HEK293T (cell line): ENCODE measurements around the gene BTNL3.

Source experiments
- CTCF ChIA-PET: fragments of 350-600 bp; formaldehyde crosslinking; extraction: SDS; loops from one replicate; lab custom pipeline; 2021; ENCODE audit warnings: antibody characterized with exemption, inconsistent platforms; lab: Yijun Ruan, JAX
- POLR2A ChIA-PET: fragments of 350-600 bp; formaldehyde crosslinking; extraction: SDS; loops from one replicate; lab custom pipeline; 2020; ENCODE audit warnings: antibody characterized with exemption, inconsistent platforms; lab: Yijun Ruan, JAX
- DNase-seq: peaks from one replicate; pipeline ENCODE4 v3.0.0; 2012; ENCODE audit warnings: mixed read lengths; ENCODE audit errors: extremely low spot score
- ARNT ChIP-seq: fragments of 450-650 bp; IDR thresholded peaks from 2 replicates; pipeline ENCODE4 v1.6.1; 2017; ENCODE audit warnings: mild to moderate bottlenecking
- BHLHE40 ChIP-seq: fragments of 450-650 bp; IDR thresholded peaks from 2 replicates; pipeline ENCODE4 v1.6.1; 2016; ENCODE audit warnings: mild to moderate bottlenecking, moderate library complexity, borderline replicate concordance
- CTBP1 ChIP-seq: fragments of 450-650 bp; IDR thresholded peaks from 2 replicates; pipeline ENCODE4 v1.6.1; 2016; ENCODE audit warnings: borderline replicate concordance
- ELF4 ChIP-seq: fragments of 450-650 bp; IDR thresholded peaks from 2 replicates; pipeline ENCODE4 v1.6.1; 2017; ENCODE audit warnings: antibody characterized with exemption
- FOXA1 ChIP-seq: fragments of 450-650 bp; IDR thresholded peaks from 2 replicates; pipeline ENCODE4 v1.6.1; 2016; ENCODE audit warnings: mild to moderate bottlenecking
- FOXK2 ChIP-seq: fragments of 450-650 bp; IDR thresholded peaks from 2 replicates; pipeline ENCODE4 v1.6.1; 2016; ENCODE audit warnings: mild to moderate bottlenecking
- FOXM1 ChIP-seq: fragments of 450-650 bp; IDR thresholded peaks from 2 replicates; pipeline ENCODE4 v1.6.1; 2017; ENCODE audit warnings: mild to moderate bottlenecking, borderline replicate concordance
- HDGF ChIP-seq: fragments of 450-650 bp; IDR thresholded peaks from 2 replicates; pipeline ENCODE4 v1.6.1; 2017; ENCODE audit warnings: antibody characterized with exemption, borderline replicate concordance
- L3MBTL2 ChIP-seq: fragments of 450-650 bp; conservative IDR thresholded peaks from 2 replicates; pipeline ENCODE4 v1.6.1; 2016; ENCODE audit warnings: mild to moderate bottlenecking
- LEF1 ChIP-seq: fragments of 450-650 bp; IDR thresholded peaks from 2 replicates; pipeline ENCODE4 v1.6.1; 2017; ENCODE audit warnings: mild to moderate bottlenecking, borderline replicate concordance
- NFRKB ChIP-seq: fragments of 450-650 bp; IDR thresholded peaks from 2 replicates; pipeline ENCODE4 v1.6.1; 2016; ENCODE audit warnings: mild to moderate bottlenecking, moderate library complexity
- SP1 ChIP-seq: fragments of 450-650 bp; IDR thresholded peaks from 2 replicates; pipeline ENCODE4 v1.6.1; 2017
- SUZ12 ChIP-seq: fragments of 450-650 bp; IDR thresholded peaks from 2 replicates; pipeline ENCODE4 v1.6.1; 2016; ENCODE audit warnings: mild to moderate bottlenecking
- TARDBP ChIP-seq: fragments of 450-650 bp; IDR thresholded peaks from 2 replicates; pipeline ENCODE4 v1.6.1; 2016
- ZNF384 ChIP-seq: fragments of 450-650 bp; IDR thresholded peaks from 2 replicates; pipeline ENCODE4 v1.6.1; 2016
- TF ChIP-seq, protein P1 (sequence below): fragments of 450-650 bp; IDR thresholded peaks from 2 replicates; pipeline ENCODE4 v1.6.1; 2016

BTNL3 gene

GRCh38 chr5:181020688-181021087 lies 32.0 kb downstream of the BTNL3 start:
- TF ChIP-seq L3MBTL2 = no peak
- TF ChIP-seq FOXM1 = no peak
- TF ChIP-seq ARNT = no peak
- no peak for TF ChIP-seq CTBP1
- TF ChIP-seq, protein P1, sequence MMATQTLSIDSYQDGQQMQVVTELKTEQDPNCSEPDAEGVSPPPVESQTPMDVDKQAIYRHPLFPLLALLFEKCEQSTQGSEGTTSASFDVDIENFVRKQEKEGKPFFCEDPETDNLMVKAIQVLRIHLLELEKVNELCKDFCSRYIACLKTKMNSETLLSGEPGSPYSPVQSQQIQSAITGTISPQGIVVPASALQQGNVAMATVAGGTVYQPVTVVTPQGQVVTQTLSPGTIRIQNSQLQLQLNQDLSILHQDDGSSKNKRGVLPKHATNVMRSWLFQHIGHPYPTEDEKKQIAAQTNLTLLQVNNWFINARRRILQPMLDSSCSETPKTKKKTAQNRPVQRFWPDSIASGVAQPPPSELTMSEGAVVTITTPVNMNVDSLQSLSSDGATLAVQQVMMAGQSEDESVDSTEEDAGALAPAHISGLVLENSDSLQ = no peak
- no peak for TF ChIP-seq FOXA1
- no peak for TF ChIP-seq SP1
- TF ChIP-seq LEF1 = no peak
- no peak for TF ChIP-seq ZNF384
- no peak for TF ChIP-seq HDGF
- TF ChIP-seq NFRKB = no peak
- TF ChIP-seq TARDBP = no peak
- no peak for TF ChIP-seq ELF4
- no peak for TF ChIP-seq BHLHE40
- TF ChIP-seq FOXK2 = no peak
- TF ChIP-seq SUZ12 = no peak
- POLR2A ChIA-PET = no interaction called here
- CTCF ChIA-PET = no interaction called here
- no peak for DNase-seq

GRCh38 chr5:181024245-181025064 lies 35.8 kb downstream of the BTNL3 start:
- no peak for DNase-seq
- TF ChIP-seq BHLHE40 (no peak), FOXM1 (no peak), ZNF384 (no peak), L3MBTL2 (no peak), ELF4 (no peak), ARNT (no peak), HDGF (no peak), FOXA1 (no peak), SUZ12 (no peak), LEF1 (no peak), NFRKB (no peak), TARDBP (no peak)
- TF ChIP-seq, protein P1 = no peak
- POLR2A ChIA-PET = no interaction called here
- CTCF ChIA-PET = interaction anchor here (0.8 kb wide), 1 partner anchor 156 kb away, joined by 3 read pairs; no protein-coding TSS in a partner anchor

DNA sequence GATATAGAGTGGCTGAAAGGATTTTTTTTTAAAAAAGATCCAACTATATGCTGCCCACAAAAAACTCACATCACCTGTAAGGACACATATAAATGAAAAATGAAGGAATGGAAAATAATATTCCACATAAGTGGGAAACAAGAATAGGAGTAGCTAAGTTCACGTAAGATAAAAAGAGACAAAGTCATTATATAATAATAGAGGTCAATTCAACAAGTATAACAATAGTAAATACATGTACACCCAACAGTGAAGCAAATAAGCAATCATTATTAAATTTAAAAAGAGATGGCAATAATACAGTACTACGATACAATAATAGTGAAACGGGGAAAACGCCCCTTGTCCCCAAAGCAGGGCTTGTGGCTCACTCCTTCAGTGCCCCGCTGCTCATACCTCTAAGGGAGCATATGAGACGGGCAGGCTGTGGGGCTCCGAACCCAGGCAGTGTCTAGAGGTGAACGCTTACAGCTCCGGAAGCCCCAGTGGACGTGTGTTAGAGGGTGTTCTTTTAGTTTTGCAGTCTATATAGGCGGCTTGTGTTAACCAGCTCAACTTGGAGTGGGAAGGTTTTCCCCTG lies 38.9 kb downstream of the BTNL3 start:
- no peak for DNase-seq
- no peak for TF ChIP-seq ARNT
- TF ChIP-seq HDGF = no peak
- no peak for TF ChIP-seq BHLHE40
- no peak for TF ChIP-seq FOXK2
- no peak for TF ChIP-seq FOXM1
- no peak for TF ChIP-seq TARDBP
- POLR2A ChIA-PET = no interaction called here
- CTCF ChIA-PET = no interaction called here

- ChIA-PET CTCF (no interaction called here), POLR2A (no interaction called here)
- no peak for DNase-seq
- TF ChIP-seq, protein P1 = no peak
- no peak for TF ChIP-seq L3MBTL2
Observed at GRCh38 chr5:181028032-181028819, 39.6 kb downstream of the BTNL3 start.

DNA sequence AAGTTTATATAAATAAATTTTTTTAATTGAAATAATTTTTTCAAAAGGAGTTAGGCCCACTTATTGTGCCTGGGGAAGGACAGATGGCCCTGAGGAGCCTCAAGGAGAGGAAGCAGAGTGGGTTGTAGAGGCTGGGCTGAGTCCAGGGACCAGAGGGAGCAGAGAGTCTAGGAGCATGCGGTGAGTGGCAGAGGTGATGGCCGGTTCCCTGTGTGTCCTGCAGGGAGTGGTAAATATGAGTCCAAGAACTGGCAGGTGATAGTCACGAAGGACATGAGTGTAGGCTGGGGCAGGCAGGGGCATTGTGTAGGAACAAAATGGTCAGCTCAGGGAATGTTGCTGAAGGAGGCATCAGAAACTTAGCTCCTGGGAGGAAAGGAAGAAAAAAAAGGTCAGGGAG lies 43.1 kb downstream of the BTNL3 start:
- no peak for DNase-seq
- ChIA-PET POLR2A (no interaction called here), CTCF (no interaction called here)
- TF ChIP-seq SUZ12 (no peak), FOXM1 (no peak), FOXA1 (no peak), NFRKB (no peak), ARNT (no peak), BHLHE40 (no peak), CTBP1 (no peak), ZNF384 (no peak), SP1 (no peak), HDGF (no peak), L3MBTL2 (no peak)
- TF ChIP-seq, protein P1 = no peak
